Inflammatory macrophage treated with lipopolysaccharide for 4 hours (primary cell): Measurements from ENCODE around the gene CKB.

Experiments
- DNase-seq: peaks from one replicate; pipeline ENCODE4 v3.0.0-alpha.2; 2020

The CKB gene

DNA sequence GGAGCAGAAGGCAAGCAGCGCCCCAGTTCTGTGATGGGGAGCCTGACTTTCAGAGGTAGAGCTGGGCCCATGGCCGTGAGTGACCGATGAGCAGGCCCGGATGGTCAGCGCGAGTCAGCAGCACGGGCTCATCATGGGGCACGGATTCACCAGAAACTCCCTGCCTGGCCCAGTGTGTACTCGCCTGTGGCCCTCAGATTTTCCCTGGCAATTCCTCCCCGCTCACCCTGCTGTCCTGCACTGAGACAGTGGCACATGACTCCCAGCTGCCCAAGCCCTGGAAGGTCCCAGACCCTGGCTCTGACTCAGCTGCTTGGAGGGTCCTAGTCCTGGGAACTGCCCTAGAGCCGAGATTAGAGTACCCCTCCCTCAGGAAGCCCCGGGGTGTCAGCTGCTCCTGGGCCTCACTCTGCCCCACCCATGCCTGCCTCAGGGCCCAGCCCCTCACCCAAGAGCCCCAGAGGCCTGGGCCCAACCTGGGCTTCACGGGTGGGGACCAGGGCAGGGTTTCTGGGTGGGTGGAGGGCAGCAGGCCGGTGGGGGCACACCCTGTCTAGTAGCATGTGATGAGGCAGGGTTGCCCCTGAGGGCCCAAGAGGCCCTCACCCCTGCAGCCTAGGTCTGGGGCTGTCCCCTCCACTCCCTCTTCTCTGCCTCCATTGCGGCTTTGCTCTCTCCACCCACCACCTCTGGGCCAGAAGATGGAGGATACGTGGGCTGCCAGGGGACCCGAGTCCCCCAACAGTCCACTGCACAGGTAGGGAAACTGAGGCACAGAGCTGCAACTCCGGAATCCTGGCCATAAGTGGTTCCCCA is 14.8 kb upstream of the CKB start:
- peak; percentile 44 for DNase-seq

DNA sequence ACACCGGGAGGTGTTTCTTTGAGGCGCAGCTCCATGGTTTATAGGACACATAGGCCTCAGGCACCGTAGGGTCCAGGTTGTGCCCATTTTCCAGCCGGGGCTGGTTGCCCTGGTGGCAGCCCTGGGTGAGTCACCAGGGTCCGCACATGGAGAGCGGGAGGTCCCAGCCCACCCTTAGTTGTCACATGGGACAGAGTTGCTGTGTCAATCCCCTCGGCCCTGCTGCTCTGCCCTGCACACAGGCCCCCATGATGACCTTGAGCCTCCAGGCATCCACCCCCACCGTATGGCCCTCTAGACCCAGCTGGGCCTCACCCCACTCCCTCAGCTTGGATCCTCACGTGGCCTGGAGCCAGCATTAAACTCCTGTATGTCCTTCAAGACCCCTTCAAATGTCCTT is 14.1 kb upstream of the CKB start:
- DNase-seq: no peak

DNA sequence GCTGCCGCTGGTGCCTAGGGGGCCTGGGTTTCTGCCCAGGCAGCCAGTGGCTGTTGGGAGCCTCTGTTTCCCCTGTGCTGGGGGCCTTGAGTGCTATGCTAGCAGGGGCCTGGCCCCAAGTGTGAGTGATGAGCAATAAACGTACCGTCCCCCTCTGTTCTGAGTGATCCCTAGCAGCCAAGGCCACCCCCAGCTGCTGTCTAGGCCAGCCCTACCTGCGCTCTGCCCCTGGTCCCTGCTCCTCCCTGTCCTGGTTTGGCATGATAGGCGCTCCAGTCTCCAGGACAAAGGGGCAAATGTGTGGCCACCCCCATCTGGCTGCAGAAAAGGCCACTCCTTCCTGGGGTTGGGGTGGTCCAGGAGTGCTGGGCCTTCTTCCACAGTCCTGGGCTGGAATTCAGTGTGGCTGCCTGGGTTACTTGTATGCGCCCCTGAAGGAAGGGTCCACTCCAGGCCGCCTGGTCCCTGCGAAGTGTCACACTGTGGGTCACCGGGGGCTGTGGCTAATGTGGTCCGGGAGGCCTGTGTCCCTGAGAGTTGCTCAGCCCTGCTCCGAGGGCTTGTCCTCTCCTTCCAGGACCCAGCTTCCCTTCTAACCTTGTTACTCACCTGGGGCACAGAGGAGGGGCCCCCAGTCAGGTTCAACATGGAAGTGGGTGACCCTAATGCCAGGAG is 13.4 kb upstream of the CKB start:
- DNase-seq: no peak

DNA sequence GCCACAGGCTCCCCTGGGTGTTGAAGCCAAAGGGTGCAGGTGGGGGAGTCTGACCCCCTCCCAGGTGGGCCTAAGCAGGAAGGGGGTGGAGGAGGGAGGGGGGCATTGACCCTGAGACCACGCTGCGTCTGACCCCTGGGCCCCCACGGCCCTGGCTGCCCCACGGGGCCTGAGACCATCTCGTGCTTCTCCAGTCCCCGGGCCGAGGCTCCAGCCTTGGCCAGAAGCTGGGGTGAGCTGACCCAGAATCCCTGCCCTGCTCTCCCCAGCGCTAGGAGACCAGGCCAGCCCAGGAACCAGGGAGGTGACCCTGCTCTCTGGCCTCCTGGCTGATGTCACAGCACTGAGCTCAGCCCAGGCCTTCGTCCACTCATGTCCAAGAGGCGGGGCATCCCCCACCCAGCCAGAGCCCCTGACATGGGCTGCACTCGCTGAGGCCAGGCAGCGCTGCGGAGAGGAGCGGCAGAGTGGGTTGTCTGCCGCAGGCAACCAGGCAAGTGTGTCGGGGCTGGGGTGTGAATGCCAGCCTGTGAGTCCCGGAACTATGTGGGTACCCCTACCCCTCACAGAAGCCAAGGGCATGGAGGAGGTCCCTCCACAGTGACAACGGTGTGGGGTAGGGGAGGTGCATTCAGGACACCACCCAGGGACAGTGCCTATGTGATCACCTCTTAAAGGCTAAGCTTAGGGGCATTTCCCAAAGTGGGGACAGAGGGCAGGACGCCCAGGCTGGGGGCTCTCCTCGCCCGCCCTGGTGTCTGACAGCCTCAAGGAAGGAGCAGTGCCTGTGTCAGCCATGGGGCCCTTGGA is 12.7 kb upstream of the CKB start:
- no peak for DNase-seq

DNA sequence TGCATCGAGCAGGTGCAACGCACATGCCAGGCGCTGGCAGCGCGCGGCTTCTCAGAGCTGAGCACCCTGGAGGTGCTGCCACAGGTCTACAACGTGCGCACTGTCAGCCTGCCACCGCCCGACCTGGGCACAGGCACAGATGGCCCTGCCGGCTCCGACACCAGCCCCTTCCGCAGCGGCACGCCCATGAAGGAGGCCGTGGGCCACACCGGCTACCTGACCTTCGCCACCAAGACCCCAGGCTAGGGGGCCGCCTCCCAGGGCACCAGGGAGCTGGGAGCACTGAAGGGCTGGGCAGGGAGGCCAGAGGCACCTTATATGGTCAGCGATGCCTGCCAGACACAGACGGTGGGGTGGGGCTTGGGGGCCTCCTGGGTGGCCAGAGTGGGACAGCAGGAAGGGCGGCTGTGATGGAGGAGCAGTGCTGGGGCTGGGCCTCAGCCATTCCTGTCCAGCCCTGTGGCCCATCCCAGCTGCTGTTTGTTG is 12.0 kb upstream of the CKB start:
- no peak for DNase-seq

DNA sequence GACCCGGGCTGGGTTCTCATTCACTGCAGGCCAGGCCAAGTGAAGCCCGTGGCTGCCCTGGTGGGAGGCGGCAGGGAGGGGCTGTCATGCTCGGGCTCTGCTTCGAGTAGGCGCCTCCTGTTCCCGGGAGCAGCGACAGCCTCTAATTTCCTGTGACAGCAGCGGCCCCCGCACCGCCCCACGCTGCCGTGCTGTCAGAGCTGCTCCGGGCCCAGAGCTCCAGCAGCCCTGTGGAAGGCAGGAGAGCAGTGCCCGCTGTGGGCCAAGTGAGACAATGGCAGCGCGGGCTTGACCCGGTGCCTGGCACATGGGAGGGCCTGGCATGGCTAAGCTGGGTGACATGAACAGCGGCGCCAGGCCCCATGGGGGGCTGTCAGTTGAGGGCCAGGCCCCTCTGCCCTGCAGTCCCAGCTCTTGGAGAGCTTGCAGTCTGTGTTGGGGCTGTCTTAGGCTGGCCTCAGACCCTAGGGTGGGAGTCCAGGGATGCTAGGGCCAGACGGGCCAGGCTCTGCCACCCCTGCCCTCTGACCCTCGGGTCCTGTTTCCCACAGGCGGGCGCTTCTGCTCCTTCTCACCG is 11.5 kb upstream of the CKB start:
- no peak for DNase-seq

DNA sequence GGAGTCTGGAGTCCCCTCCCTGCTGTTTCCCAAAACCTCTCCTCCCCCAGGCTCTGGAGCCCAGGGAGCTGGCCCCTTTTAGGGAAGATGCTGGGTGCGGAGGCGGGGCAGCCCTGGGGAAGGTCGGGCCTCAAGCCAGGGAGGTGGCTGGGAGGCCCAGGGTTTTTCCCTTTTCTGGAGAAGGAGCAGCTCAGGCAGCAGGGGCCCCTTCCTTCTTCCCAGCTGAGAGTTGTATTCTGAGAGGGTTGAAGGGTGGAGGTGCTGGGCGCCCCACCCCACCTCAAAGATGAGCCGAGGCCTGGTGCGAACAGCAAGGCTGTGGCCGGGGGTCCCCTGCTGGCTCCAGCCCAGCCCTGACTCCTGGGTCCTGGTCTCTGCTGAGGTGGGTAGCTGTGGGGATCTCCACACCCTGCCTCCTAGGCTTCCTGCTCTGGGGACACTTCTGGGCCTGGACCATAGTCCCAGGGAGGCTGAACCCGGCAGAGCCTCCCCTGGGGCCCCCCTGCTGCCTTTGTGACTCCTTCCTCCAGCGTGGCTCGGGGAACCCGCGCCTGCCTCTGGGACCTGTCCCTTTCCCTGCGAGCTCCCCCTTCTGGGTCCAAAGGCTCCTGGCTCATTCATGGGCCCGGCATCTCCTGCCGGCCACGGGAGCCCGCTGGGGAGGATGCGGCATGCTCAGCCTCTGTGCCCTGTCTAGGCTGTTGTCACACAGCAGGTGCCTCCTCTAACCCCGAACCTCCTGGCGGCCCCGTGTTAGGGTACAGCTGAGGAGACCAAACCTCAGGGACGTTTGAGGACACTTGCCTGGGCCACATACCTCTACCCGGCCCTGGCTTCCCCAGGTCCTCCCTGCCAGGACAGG is 10.7 kb upstream of the CKB start:
- peak; percentile 54 for DNase-seq

DNA sequence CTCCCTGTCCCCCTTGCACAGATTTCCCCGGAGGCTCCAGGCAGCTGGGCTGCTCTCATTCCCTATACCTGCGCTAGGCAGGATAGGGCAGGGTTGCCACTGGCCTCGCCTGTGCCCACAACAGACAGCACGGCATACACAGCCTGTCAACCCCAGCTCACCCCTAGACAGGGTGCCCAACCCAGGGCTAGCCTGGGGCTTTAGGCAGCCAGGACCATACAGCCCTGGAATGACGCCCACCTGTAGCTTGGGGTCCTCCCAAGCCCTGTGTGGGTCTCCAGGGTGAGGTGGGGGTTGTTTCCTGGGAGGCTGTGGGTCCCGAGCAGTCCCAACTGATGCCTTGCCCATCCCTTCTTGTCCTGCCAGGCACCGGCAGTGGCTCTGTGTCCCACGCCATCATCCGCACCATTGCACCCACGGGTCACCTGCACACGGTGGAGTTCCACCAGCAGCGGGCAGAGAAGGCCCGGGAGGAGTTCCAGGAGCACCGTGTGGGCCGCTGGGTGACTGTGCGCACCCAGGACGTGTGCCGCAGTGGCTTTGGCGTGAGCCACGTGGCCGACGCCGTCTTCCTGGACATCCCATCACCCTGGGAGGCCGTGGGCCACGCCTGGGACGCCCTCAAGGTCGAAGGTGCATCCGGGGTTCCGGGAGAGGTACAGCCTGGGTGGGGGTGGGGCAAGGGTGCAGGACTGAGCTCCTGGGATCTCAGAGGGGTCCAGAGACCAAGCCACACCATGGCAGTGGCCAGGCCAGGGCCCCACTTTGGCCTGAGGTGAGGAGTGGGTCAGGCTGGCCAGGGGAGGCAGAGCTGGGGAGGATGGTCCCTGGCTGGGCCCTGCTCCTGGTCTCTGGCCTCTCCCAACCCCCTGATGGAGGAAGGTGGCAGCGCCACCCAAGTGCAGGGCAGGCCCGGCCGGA is 9.8 kb upstream of the CKB start:
- DNase-seq: no peak

DNA sequence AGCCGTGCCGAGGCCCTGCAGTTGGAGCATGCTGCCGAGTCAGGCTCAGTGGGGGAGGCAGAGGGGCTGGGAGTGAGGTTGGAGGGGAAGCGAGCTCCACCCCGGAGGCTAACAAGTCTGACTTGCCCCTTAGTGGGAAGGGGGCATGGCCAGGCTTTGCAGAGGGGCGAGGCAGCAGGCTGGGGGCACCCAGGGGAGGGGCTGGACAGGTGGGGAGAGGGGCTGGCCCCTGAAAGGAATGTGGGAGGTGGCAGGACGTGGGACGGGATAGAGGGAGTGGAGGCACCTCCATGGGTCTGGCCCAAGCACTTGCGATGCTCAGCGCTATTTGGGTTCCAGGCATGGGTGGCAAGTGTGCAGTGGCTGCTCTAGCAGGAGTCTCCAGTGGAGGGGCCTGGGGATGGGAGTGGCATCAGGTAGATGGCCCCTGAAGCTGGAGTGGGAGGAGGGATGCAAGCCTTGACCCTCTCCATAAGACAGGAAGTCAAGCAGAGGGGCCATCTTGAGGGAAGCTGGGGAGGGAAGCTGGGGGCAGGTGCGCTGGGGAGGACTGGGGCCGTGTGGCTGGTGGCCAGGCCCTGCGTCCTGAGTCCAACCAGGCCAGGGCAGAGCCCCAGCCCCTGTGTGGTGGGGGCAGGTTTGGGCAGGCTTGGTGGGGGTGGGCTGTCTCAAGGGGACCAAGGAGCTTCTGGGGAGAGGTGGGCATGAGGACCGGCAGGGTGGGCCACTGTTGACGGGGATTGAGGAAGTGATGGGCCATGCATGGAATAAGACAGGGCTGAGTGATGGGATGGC is 9.0 kb upstream of the CKB start:
- no peak for DNase-seq

DNA sequence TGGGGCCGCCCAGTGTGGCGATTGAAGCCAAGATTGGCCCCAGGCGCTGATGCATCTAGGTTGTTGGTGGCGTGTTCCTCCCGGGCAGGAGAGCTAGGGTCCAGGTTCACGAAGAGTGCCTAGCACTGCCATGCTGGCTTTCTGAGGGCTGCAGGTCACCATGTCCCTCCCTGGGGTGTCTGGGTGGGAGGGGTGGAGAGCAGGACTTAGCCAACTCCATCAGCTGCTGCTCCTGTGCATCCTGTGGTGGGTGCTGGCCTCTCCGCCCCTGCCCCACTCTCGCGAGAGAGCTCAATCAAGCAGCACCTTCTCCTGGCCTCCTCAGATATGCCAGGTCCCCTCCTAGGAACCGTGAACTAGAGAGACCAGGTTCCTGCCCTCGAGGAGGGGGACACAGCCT is 8.2 kb upstream of the CKB start:
- no peak for DNase-seq

DNA sequence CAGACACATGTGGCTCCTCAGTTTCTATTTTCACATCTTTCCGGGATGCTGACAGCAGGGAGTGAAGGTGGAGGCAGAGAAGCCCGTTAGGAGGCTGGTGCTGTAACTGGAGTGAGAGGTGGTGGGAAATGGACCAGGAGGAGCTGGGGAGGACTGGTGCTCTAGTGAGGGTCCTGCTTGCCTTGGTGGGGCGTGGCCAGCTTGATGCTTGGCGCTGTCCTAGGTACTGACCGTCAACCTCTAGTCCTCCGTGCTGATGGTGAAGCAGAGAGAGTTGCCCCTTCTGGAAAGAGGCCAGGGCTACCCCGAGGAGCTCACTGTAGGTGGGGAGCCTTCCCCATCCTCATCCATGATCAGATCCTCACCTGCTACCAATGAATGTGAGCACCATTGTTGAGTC is 7.8 kb upstream of the CKB start:
- no peak for DNase-seq

DNA sequence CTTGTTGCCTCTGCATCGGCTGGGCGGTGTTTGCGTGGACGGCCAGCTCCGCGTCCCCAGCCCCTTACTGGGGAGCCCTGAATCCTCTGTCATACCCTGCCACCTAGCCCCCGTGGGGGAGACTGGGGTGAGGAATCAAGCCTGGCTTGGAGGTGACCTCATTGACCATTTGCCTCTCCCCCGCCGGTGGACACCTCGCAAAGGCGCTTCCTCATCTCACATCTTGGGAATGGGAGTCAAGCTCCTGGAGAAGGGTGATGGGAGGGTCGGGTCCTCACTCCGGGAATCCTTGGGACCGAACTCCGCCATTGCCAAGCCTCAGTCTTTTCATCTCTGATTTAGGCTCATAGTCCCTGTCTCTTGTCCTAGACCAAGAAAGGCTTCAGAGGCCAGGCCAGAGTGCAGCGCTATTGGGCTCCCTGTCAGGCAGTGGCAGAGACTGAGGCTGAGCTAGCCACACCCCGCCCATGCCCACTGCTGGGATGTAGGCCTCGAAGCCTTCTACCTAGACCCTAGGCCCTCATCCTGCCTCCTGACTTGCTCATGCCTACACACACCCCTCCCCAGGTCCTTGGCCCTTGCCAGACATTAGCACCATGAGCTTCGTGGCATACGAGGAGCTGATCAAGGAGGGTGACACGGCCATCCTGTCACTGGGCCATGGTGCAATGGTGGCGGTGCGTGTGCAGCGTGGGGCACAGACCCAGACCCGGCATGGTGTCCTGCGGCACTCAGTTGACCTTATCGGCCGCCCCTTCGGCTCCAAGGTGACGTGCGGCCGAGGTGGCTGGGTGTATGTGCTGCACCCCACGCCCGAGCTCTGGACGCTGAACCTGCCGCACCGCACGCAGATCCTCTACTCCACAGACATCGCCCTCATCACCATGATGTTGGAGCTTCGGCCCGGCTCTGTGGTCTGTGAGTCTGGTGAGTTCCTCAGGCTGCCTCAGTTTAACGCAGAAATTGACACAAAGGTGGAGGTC is 7.0 kb upstream of the CKB start:
- DNase-seq: no peak

DNA sequence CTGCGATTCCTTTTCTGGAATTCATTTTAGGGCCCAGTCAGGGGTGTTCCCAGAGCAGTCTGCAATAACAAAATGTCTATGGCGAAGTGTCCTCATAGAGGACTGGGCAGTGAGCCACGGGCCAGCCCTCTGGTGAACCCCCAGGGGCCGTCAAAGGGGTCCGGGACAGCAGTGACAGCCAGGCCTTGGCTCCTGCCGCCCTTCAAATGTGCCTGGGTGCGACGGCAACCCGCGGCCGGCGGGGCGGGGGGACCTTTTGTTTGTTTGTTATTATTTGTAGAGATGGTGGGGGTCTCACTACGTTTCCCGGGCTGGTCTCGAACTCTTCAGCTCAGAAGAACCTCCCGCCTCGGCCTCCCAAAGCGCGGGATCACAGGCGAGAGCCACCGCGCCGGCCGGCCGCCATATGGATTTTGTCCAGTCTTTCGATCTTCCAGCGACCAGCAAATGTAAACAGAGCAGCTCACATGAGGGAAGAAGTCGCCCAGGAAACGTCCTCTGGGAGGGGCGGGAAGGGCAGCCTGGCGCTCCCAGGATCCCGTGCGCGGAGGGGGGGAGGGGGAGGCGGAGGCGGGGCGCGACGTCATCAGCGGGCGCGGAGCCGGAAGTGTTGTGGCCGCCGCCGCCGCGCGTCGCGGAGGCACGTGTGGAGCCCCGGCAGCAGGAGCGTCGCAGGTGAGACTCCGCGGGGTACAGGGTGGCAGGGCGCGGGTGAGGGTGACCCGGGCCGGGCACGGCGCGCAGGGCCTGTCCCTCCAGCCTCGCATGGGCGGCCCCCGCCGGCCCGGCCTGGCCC is 6.2 kb upstream of the CKB start, which contains the start of gene TRMT61A:
Gene TRMT61A (plus strand): TSS at position 610 of the 796 bp plus-strand sequence. CDS start 783 bp downstream, outside the sequence.
- DNase-seq: peak; percentile 88

DNA sequence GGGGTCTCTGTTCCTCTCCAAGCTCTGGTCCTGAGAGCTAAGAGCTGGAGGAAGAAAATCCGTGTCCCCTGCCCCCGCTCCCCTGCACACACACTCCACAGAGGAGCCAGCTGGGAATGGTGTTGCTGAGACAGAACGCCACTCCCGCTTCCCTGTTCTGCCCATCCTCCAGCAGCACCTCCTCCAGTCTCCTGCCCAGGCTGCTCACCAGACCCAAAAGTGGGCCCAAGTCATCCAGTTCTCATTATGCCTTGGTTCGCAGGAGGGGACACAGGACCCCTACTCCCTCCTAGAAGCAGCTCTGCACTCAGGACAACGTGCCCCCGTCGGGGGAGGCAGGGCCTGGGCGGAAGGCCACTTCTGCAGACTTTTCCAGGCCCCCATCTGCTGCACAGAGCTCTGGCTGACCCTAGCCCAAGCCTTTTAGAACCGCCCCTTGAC is 5.5 kb upstream of the CKB start:
- no peak for DNase-seq

DNA sequence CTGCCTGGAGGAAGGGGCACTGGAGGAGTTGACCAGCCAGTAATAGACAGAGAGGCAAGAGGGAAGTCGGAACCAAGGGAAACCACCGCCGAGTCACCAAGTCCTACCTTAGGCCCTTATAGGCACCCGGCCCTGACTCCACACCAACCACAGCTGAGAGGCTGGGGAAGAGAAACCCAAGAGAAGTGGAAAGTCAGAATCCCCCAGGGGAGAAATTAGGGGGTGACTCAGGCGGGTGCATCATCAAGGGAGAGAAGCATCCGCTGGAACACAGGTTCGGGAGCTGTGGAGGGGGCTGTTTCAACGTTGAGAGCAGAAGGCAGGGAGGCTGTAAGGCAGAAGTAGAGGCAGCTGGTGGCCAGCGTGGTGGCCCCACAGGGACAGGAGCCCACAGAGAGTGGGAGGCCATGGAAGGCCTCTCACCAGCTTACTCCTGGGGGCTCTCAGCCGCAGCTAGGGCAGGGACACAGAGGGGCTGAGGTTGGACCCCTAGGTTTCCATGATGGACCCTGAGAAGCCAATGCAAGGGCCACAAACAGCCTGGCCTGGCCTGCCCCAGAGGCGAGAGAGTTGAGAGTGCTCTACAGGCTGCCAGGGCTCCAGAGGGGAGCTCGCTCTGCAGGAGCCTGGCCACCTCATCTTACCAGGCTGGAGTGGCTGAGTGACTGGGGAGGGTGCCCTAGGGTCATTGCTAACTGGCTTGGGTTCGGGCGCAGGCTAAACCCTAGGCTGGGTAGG is 4.9 kb upstream of the CKB start:
- peak; percentile 91 for DNase-seq

DNA sequence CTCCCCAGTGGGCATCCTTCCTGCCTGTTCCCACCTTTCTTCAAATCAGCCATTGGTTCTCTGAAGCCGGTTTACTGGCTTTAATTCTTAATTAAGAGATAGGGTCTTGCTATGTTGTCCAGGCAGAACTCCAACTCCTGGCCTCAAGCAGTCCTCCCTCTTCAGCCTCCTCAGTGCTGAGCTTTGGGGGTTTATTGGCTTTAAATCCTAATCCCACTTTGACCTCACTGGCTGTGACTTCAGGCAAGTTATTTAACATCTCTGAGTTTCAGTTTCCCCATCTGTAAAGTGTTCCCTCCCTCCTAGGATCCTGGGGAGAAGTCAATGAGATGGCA is 4.3 kb upstream of the CKB start:
- DNase-seq: peak; percentile 59

DNA sequence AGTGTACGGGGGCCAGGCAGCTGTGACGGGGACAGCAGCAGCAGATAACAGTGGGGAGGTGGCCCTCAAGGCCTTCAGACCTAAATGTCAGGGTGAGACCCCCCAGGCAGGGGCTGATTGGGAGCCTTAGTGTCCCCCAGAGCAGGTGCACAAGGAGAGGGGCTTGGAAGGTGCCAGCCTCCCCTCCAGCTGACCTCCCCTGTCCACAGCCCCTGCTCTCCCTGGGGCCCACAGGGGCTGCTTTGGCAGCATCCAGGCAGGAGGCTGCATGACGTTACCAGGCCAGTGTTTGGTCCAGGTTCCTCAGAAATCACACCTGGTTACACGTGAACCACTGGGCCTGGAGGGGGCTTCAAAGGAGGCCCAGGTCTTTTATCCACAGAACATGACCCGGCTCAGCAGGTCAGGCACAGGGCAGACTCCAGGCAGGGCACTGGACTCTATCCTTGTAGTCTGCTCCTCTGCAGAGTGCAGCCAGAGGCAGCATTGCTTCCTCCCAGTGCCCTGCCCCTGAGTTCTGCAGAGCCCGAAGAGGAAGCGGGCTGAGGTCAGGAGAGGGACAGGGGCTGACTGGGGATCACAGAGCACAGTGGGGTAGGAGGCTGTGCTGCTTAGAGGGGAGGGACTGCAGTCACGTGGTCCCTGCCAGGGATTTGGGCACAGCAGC is 3.8 kb upstream of the CKB start:
- DNase-seq: peak; percentile 69
